PC-3 (cell line): ENCODE measurements around the gene EPRS1. TPM values are rescaled to one million over a fixed set of nuclear protein-coding genes. Genes with fewer than 3 reads are reported as not detected.

ENCODE experiments used
- ATAC-seq: fragments of 200-7000 bp; cut with Tn5 transposase; 2 replicates; pipeline ENCODE4 v1.9.1; 2020; ENCODE audit warnings: mild to moderate bottlenecking, moderate library complexity
- BruUV-seq: library from RNA; stranded (reverse); fragments of 400-500 nt; replicated peaks from 2 replicates; lab custom pipeline; 2021; lab: Mats Ljungman, UMichigan
- CTCF ChIA-PET: fragments of 300-600 bp; sonication (Branson Sonifier 250); formaldehyde crosslinking; loops from one replicate; lab custom pipeline; 2022; ENCODE audit warnings: antibody characterized with exemption; lab: Charles Lee
- POLR2A ChIA-PET: fragments of 300-600 bp; sonication (Branson Sonifier 250); formaldehyde crosslinking; loops from one replicate; lab custom pipeline; 2022; ENCODE audit warnings: antibody characterized with exemption; ENCODE audit not compliant: unreplicated experiment; lab: Charles Lee
- DNase-seq: peaks from one replicate; pipeline ENCODE4 v3.0.0-alpha.2; 2015
- H2AFZ ChIP-seq: fragments of 300-600 bp; sonication (generic); 2 replicates; pipeline ENCODE4 v1.6.0; 2016; ENCODE audit warnings: antibody characterized with exemption, low read length
- H3F3A ChIP-seq: fragments of 300-600 bp; sonication (generic); one replicate; pipeline ENCODE4 v1.6.0; 2017; ENCODE audit warnings: antibody characterized with exemption, low read length, control low read depth, mild to moderate bottlenecking; ENCODE audit not compliant: unreplicated experiment
- H3K27ac ChIP-seq: fragments of 300-600 bp; sonication (generic); 2 replicates; pipeline ENCODE4 v1.5.1; 2016; ENCODE audit warnings: mild to moderate bottlenecking, low read length
- H3K27me3 ChIP-seq: fragments of 300-600 bp; sonication (generic); 2 replicates; pipeline ENCODE4 v1.6.1; 2016; ENCODE audit warnings: low read length, mixed read lengths
- H3K36me3 ChIP-seq: fragments of 300-600 bp; sonication (generic); 2 replicates; pipeline ENCODE4 v1.6.1; 2016; ENCODE audit warnings: low read depth, mixed run types, low read length, mixed read lengths
- H3K4me1 ChIP-seq: fragments of 300-600 bp; sonication (generic); 2 replicates; pipeline ENCODE4 v1.5.1; 2016; ENCODE audit warnings: low read length; ENCODE audit not compliant: insufficient read depth
- H3K4me2 ChIP-seq: fragments of 300-600 bp; sonication (generic); 2 replicates; pipeline ENCODE4 v1.6.0; 2016; ENCODE audit warnings: low read length
- H3K4me3 ChIP-seq: fragments of 300-600 bp; sonication (generic); 2 replicates; pipeline ENCODE4 v1.5.1; 2016; ENCODE audit warnings: mild to moderate bottlenecking, low read length, mixed read lengths
- H3K79me2 ChIP-seq: fragments of 300-600 bp; sonication (generic); 2 replicates; pipeline ENCODE4 v1.6.1; 2017; ENCODE audit warnings: low read length, mixed read lengths
- H3K9ac ChIP-seq: fragments of 300-600 bp; sonication (generic); 2 replicates; pipeline ENCODE4 v1.6.0; 2016; ENCODE audit warnings: mild to moderate bottlenecking, low read length
- H3K9me2 ChIP-seq: fragments of 300-600 bp; sonication (generic); replicated peaks from 2 replicates; pipeline ENCODE4 v1.6.1; 2016; ENCODE audit warnings: mixed run types, low read length, mixed read lengths
- H3K9me3 ChIP-seq: fragments of 300-600 bp; sonication (generic); 2 replicates; pipeline ENCODE4 v1.6.1; 2016; ENCODE audit warnings: low read length, mixed read lengths
- H4K20me1 ChIP-seq: fragments of 300-600 bp; sonication (generic); 2 replicates; pipeline ENCODE4 v1.6.1; 2016; ENCODE audit warnings: low read length, mixed read lengths
- CTCF ChIP-seq: fragments of 300-600 bp; sonication (generic); conservative IDR thresholded peaks from 2 replicates; pipeline ENCODE4 v1.5.1; 2017; ENCODE audit warnings: antibody characterized with exemption, low read depth, mild to moderate bottlenecking, low read length
- EZH2 ChIP-seq: fragments of 300-600 bp; sonication (generic); IDR thresholded peaks from one replicate; pipeline ENCODE4 v1.6.1; 2017; ENCODE audit warnings: antibody characterized with exemption, mild to moderate bottlenecking, low read length; ENCODE audit not compliant: unreplicated experiment
- EZH2phosphoT487 ChIP-seq: fragments of 300-600 bp; sonication (generic); IDR thresholded peaks from 2 replicates; pipeline ENCODE4 v1.6.1; 2018; ENCODE audit warnings: mild to moderate bottlenecking, antibody characterized with exemption, low read length, borderline replicate concordance
- intact Hi-C: fragments of 100-400 bp; cut with micrococcal nuclease; formaldehyde crosslinking; loops from 2 replicates; pipeline ENCODE4 v1.9.0; 2023
- total RNA-seq: library from RNA; depleted of rRNA; stranded (reverse); fragments of >200 nt; gene quantifications from 2 replicates; pipeline ENCODE4 v1.2.3, GENCODE V29; 2014

Gene EPRS1
- total RNA-seq, 1 experiment from 2014 or later = 226 TPM

- H3K27ac ChIP-seq = peak overlapping the region; percentile 55
- ChIA-PET POLR2A (interaction anchor here (0.6 kb wide), 1 partner anchor 26 kb away, joined by 7 read pairs; no protein-coding TSS in a partner anchor), CTCF (interaction anchor here (0.6 kb wide), 1 partner anchor 151 kb away, joined by 4 read pairs; no protein-coding TSS in a partner anchor)
Observed at GRCh38 chr1:220067269-220068204, 21.2 kb upstream of the EPRS1 start.

GRCh38 chr1:220062629-220063028 is 16.3 kb upstream of the EPRS1 start:
- peaks cover 16% of the 10 kb centered on the region for H3K36me3 ChIP-seq
- H3K27ac ChIP-seq = no peak overlapping the region
- peaks cover 7% of the 10 kb centered on the region for H4K20me1 ChIP-seq
- ATAC-seq = no peak
- H2AFZ ChIP-seq = no peak overlapping the region
- POLR2A ChIA-PET = no interaction called here
- H3K79me2 ChIP-seq = no peaks in the 10 kb centered on the region
- CTCF ChIA-PET = no interaction called here
- no peak overlapping the region for H3K4me2 ChIP-seq
- H3K4me1 ChIP-seq = peaks cover 9% of the 10 kb centered on the region
- no peaks in the 10 kb centered on the region for H3K9me3 ChIP-seq
- H3K9me2 ChIP-seq = no peaks in the 10 kb centered on the region
- H3K4me3 ChIP-seq = no peak overlapping the region
- no peaks in the 10 kb centered on the region for H3K27me3 ChIP-seq
- TF ChIP-seq EZH2 = no peak
- H3F3A ChIP-seq = peaks cover 3% of the 10 kb centered on the region
- no peak for DNase-seq
- BruUV-seq = no TSS peak
- H3K9ac ChIP-seq = no peak overlapping the region
- intact Hi-C loops = no loop called here

More at GRCh38 chr1:220067269-220068204, 21.2 kb upstream of the EPRS1 start:
- DNase-seq (peak; percentile 96), ATAC-seq (peak; percentile 91)
- TF ChIP-seq EZH2 = no peak
- Histone ChIP-seq H3K9ac (no peak overlapping the region), H3K9me3 (no peaks in the 10 kb centered on the region), H2AFZ (no peak overlapping the region), H3K9me2 (no peaks in the 10 kb centered on the region), H3F3A (peaks cover 5% of the 10 kb centered on the region), H3K4me3 (no peak overlapping the region), H4K20me1 (peaks cover 8% of the 10 kb centered on the region), H3K27me3 (no peaks in the 10 kb centered on the region), H3K4me1 (peaks cover 15% of the 10 kb centered on the region), H3K4me2 (peak overlapping the region; percentile 25), H3K79me2 (no peaks in the 10 kb centered on the region), H3K36me3 (peaks cover 17% of the 10 kb centered on the region)
- intact Hi-C loops = loop anchor here (1.0 kb wide), 1 partner anchor 22 kb away; the partner anchor contains the start of gene BPNT1
- no TSS peak for BruUV-seq

- CTCF ChIA-PET = no interaction called here
- H3K27me3 ChIP-seq = no peaks in the 10 kb centered on the region
- TF ChIP-seq CTCF (no peak), EZH2phosphoT487 (no peak), EZH2 (no peak)
- POLR2A ChIA-PET = no interaction called here
- H4K20me1 ChIP-seq = no peaks in the 10 kb centered on the region
- DNase-seq = no peak
- no peaks in the 10 kb centered on the region for H3K4me1 ChIP-seq
- H2AFZ ChIP-seq = no peak overlapping the region
- peaks cover 9% of the 10 kb centered on the region for H3K36me3 ChIP-seq
- no peaks in the 10 kb centered on the region for H3K9me3 ChIP-seq
- H3F3A ChIP-seq = no peaks in the 10 kb centered on the region
- H3K4me2 ChIP-seq = no peak overlapping the region
- no peak overlapping the region for H3K9ac ChIP-seq
- intact Hi-C loops = no loop called here
- H3K27ac ChIP-seq = no peak overlapping the region
- no peak overlapping the region for H3K4me3 ChIP-seq
- no peaks in the 10 kb centered on the region for H3K9me2 ChIP-seq
- H3K79me2 ChIP-seq = no peaks in the 10 kb centered on the region
- no TSS peak for BruUV-seq
- no peak for ATAC-seq
Observed at GRCh38 chr1:220060876-220061275, 14.6 kb upstream of the EPRS1 start.
